ENCODE measurements around the gene B3GALT2.

DNA sequence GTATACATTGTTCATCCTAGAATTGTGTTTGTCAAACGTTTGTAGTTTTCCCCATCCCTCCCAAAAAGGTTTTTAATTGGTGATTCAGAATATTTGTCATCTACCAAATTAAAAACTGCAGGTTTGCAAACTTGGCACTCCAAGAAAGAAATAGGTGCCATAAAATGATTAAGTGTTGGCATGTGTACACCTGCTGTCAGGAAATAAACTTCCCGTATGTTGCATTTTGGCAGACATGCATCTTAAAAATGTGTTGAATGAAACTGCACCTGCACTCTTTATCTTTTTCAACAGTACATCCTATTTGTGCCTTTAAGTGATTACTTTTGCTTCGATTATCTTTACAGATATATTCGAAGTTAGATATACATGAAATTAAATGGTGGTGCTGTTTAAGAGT is 7.3 kb downstream of the B3GALT2 start:
- TF ChIP-seq, protein P1, sequence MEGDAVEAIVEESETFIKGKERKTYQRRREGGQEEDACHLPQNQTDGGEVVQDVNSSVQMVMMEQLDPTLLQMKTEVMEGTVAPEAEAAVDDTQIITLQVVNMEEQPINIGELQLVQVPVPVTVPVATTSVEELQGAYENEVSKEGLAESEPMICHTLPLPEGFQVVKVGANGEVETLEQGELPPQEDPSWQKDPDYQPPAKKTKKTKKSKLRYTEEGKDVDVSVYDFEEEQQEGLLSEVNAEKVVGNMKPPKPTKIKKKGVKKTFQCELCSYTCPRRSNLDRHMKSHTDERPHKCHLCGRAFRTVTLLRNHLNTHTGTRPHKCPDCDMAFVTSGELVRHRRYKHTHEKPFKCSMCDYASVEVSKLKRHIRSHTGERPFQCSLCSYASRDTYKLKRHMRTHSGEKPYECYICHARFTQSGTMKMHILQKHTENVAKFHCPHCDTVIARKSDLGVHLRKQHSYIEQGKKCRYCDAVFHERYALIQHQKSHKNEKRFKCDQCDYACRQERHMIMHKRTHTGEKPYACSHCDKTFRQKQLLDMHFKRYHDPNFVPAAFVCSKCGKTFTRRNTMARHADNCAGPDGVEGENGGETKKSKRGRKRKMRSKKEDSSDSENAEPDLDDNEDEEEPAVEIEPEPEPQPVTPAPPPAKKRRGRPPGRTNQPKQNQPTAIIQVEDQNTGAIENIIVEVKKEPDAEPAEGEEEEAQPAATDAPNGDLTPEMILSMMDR (IDR thresholded peaks at IDR 0.05; ENCODE audit: borderline replicate concordance, extremely low read depth, low read length, poor library complexity, severe bottlenecking) = no peak
- no peak for TF ChIP-seq EZH2 (IDR thresholded peaks at IDR 0.05; ENCODE audit: borderline replicate concordance, low read depth, low read length, severe bottlenecking)

All from DND-41 (cell line).